Activated naive CD4-positive, alpha-beta T cell treated with anti-CD3 and anti-CD28 coated beads for 36 hours (primary cell): ENCODE results near the gene COQ8A. TPM values are rescaled to one million over a fixed set of nuclear protein-coding genes. Genes with fewer than 3 reads are reported as not detected.
"Not testable (repeated sequence)": the region's sequence is repeated elsewhere in the genome, so short reads cannot be mapped to it uniquely, and the experiment has no call there.

Experiments
- CTCF ChIA-PET: fragments of 350-600 bp; sonication (Branson Sonifier 250); formaldehyde crosslinking; loops from one replicate; lab custom pipeline; 2021; ENCODE audit warnings: antibody characterized with exemption; lab: Charles Lee
- DNase-seq: peaks from one replicate; pipeline ENCODE4 v3.0.0-alpha.2; 2020
- H3K27ac Mint-ChIP-seq: one replicate; pipeline ENCODE4 v1.8.0; 2021; ENCODE audit warnings: mild to moderate bottlenecking, mixed read lengths
- H3K27me3 Mint-ChIP-seq: one replicate; pipeline ENCODE4 v1.8.0; 2021; ENCODE audit warnings: low read depth, mixed read lengths
- H3K36me3 Mint-ChIP-seq: one replicate; pipeline ENCODE4 v1.8.0; 2021; ENCODE audit warnings: low read depth, mixed read lengths
- H3K4me1 Mint-ChIP-seq: one replicate; pipeline ENCODE4 v1.8.0; 2021; ENCODE audit warnings: low read depth, mixed read lengths
- H3K4me3 Mint-ChIP-seq: one replicate; pipeline ENCODE4 v1.8.0; 2021; ENCODE audit warnings: mild to moderate bottlenecking, moderate library complexity, mixed read lengths
- H3K9me3 Mint-ChIP-seq: one replicate; pipeline ENCODE4 v1.8.0; 2021; ENCODE audit warnings: mixed read lengths
- intact Hi-C: fragments of 100-400 bp; cut with micrococcal nuclease; formaldehyde crosslinking; loops from one replicate; pipeline ENCODE4 v1.15.1; 2023
- total RNA-seq, 2 experiments: library from RNA; stranded (reverse); gene quantifications; one replicate each; pipeline ENCODE4 v1.2.3, GENCODE V29; 2021

Gene COQ8A
- total RNA-seq, 2 experiments from 2014 or later, result 24.8 to 26.5 TPM

GRCh38 chr1:226994586-226995364 lies 54.7 kb downstream of the COQ8A start:
- Mint-ChIP-seq H3K9me3 (no peaks in the 10 kb centered on the region), H3K4me1 (peaks cover 13% of the 10 kb centered on the region), H3K4me3 (no peak overlapping the region), H3K27me3 (no peaks in the 10 kb centered on the region), H3K27ac (no peak overlapping the region), H3K36me3 (no peaks in the 10 kb centered on the region)
- DNase-seq, result no peak
- CTCF ChIA-PET, result no interaction called here
- intact Hi-C loops, result loop anchor here (5.0 kb wide), 2 partner anchors 52 to 78 kb away; partner anchors contain the start of gene COQ8A

DNA sequence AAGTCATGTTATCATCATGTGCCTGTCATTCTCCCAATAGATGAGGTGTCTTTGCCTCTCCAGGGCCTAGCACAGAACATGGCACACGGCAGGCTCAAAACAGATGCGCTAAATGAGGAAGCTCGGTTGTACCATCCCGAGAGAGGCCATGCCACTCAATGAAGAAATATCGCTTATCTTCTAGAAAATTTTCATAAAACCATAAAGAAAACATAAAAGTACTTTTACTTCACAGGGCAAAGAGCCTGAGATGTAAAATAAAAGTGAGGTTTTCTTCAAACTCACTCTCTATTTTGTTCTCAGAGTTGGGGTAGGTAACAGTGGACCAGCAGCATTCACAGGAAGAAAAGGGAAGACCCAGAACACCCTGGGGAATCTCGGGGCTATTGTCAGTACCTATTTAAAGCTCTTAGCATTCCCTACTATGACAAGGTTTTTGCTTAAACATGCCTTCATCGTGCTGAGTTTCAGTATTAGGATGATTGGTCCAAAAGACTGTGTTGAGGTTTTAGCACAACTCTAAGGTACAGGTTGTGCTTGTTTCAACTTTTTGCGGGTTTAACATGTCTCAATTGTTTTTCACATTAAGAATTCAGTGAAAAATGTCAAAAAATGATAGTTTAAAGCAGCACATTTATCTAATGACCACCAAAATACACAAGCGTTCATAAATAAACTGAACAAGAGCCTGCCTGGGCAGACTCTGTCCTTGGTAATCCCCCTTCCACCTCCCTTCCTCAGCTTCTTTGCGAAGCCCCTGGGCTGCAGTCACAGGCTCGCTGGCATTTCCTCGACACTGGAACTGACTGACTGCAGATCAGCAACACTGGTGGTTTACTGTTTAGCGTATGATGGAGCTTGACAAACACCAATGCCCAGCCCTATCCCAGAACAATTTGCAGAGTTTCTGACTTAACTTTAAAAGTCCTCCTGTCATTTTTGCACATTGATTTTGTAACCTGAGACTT lies 55.6 kb downstream of the COQ8A start:
- CTCF ChIA-PET, result no interaction called here
- Mint-ChIP-seq H3K4me3 (no peak overlapping the region), H3K27me3 (no peaks in the 10 kb centered on the region), H3K9me3 (no peaks in the 10 kb centered on the region), H3K27ac (no peak overlapping the region), H3K36me3 (no peaks in the 10 kb centered on the region), H3K4me1 (peaks cover 4% of the 10 kb centered on the region)
- DNase-seq, result no peak
- intact Hi-C loops, result loop anchor here (1.0 kb wide), 1 partner anchor 11 kb away; no protein-coding TSS in a partner anchor

DNA sequence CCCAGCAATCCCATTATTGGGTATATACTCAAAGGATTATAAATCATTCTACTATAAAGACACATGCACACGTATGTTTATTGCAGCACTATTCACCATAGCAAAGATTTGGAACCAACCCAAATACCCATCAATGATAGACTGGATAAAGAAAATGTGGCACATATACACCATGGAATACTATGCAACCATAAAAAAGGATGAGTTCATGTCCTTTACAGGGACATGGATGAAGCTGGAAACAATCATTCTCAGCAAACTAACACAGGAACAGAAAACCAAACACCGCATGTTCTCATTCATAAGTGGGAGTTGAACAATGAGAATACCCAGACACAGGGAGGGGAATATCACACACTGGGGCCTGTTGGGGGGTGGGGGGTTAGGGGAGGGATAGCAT lies 59.5 kb downstream of the COQ8A start:
- H3K9me3 Mint-ChIP-seq, DNase-seq, CTCF ChIA-PET, H3K27me3 Mint-ChIP-seq, H3K4me1 Mint-ChIP-seq, intact Hi-C loops, H3K36me3 Mint-ChIP-seq, H3K4me3 Mint-ChIP-seq, H3K27ac Mint-ChIP-seq: not testable (repeated sequence)

GRCh38 chr1:227002531-227003049 lies 62.5 kb downstream of the COQ8A start:
- DNase-seq, result no peak
- no peak overlapping the region for H3K4me3 Mint-ChIP-seq
- no peaks in the 10 kb centered on the region for H3K4me1 Mint-ChIP-seq
- CTCF ChIA-PET, result interaction anchor here (0.6 kb wide), 1 partner anchor 538 kb away, joined by 3 read pairs; no protein-coding TSS in a partner anchor
- intact Hi-C loops, result no loop called here
- no peaks in the 10 kb centered on the region for H3K36me3 Mint-ChIP-seq
- no peak overlapping the region for H3K27ac Mint-ChIP-seq
- H3K9me3 Mint-ChIP-seq, result no peaks in the 10 kb centered on the region
- no peaks in the 10 kb centered on the region for H3K27me3 Mint-ChIP-seq

DNA sequence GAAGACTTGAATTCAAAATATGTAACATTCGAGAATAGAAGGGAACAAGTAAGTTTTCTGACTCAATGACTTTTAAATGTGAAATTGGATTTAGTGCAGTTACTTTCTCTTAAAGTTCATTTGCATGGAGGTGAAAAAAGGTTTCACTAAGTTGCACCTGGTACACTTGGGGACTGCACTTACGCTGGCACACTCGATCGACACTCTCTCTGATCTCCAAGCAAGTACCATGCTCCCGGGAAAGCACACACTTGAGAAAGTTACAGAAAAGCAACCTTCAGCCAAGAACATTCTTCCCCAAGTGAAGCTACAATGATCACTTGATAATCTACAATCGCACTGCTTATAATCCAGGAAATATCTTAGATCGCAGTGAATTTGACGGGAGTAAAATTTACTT lies 63.1 kb downstream of the COQ8A start:
- Mint-ChIP-seq H3K9me3 (no peaks in the 10 kb centered on the region), H3K27ac (no peak overlapping the region), H3K27me3 (no peaks in the 10 kb centered on the region), H3K4me1 (no peaks in the 10 kb centered on the region), H3K4me3 (no peak overlapping the region), H3K36me3 (no peaks in the 10 kb centered on the region)
- DNase-seq, result no peak
- intact Hi-C loops, result no loop called here
- CTCF ChIA-PET, result no interaction called here

- Mint-ChIP-seq H3K9me3 (no peaks in the 10 kb centered on the region), H3K36me3 (no peaks in the 10 kb centered on the region), H3K4me3 (no peak overlapping the region), H3K4me1 (no peaks in the 10 kb centered on the region), H3K27me3 (no peaks in the 10 kb centered on the region), H3K27ac (no peak overlapping the region)
- no peak for DNase-seq
- CTCF ChIA-PET, result no interaction called here
- intact Hi-C loops, result no loop called here
Observed at GRCh38 chr1:227004796-227005195, 64.7 kb downstream of the COQ8A start.

DNA sequence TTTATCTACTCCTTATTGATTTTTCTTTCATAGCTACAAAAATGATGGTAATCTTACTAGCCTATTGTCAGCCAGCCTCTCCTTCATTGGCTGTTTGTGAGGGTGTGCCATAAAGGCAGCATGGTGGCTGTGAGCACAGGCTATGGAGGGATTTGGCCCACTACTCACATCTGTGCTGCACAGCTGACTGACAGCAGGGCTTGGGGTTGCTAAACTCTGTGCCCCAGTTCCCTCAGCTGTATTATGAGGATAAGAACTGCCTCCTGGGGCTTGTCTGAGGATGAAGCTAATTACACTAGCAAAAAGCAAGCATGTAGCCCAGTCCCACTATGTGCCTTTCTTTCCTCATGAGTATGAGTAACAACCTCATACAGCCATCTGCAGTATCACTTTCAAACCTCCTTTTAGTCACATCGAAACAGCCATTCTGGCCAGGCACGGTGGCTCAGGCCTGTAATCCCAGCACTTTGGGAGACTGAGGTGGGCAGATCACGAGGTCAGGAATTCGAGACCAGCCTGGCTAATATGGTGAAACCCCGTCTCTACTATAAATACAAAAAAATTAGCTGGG lies 66.2 kb downstream of the COQ8A start:
- H3K27me3 Mint-ChIP-seq, result no peaks in the 10 kb centered on the region
- H3K27ac Mint-ChIP-seq, result no peak overlapping the region
- no peak for DNase-seq
- no peaks in the 10 kb centered on the region for H3K4me1 Mint-ChIP-seq
- no peaks in the 10 kb centered on the region for H3K9me3 Mint-ChIP-seq
- H3K36me3 Mint-ChIP-seq, result no peaks in the 10 kb centered on the region
- H3K4me3 Mint-ChIP-seq, result no peak overlapping the region
- intact Hi-C loops, result no loop called here
- CTCF ChIA-PET, result no interaction called here

- Mint-ChIP-seq H3K36me3 (no peaks in the 10 kb centered on the region), H3K9me3 (no peaks in the 10 kb centered on the region), H3K27ac (no peak overlapping the region), H3K4me1 (no peaks in the 10 kb centered on the region), H3K27me3 (peaks cover 2% of the 10 kb centered on the region), H3K4me3 (no peak overlapping the region)
- intact Hi-C loops, result no loop called here
- CTCF ChIA-PET, result interaction anchor here (0.7 to 0.8 kb wide), 3 partner anchors 9 to 401 kb away, joined by 3 read pairs; no protein-coding TSS in a partner anchor
- no peak for DNase-seq
Observed at GRCh38 chr1:227009937-227010336, 69.8 kb downstream of the COQ8A start.

DNA sequence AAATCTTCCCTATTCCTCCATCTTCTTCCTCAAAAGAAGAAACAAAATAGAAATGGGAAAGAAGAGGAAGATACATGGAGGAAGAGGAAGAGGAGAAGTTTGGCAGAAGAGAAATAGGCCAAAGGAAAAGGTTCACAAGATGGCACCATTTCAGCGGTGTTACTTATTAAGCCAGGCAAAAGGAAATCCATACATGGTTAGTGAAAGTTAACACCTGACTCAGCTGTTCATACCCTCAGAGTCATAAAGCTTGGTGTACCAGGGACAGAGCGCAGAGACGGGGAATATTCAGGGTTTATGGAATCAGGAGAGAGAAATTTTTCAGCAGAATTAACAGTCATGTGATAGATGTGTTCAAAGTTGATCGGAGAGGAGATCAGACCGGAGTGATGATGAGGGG lies 70.6 kb downstream of the COQ8A start:
- no peaks in the 10 kb centered on the region for H3K9me3 Mint-ChIP-seq
- CTCF ChIA-PET, result interaction anchor here (0.7 to 0.8 kb wide), 2 partner anchors 257 to 402 kb away, joined by 3 read pairs; no protein-coding TSS in a partner anchor
- no peak overlapping the region for H3K4me3 Mint-ChIP-seq
- intact Hi-C loops, result no loop called here
- H3K27ac Mint-ChIP-seq, result no peak overlapping the region
- no peaks in the 10 kb centered on the region for H3K36me3 Mint-ChIP-seq
- no peaks in the 10 kb centered on the region for H3K4me1 Mint-ChIP-seq
- DNase-seq, result no peak
- peaks cover 2% of the 10 kb centered on the region for H3K27me3 Mint-ChIP-seq

- Mint-ChIP-seq H3K4me1 (no peaks in the 10 kb centered on the region), H3K9me3 (peaks cover 7% of the 10 kb centered on the region)
Observed at GRCh38 chr1:227016990-227017389, 76.9 kb downstream of the COQ8A start.

DNA sequence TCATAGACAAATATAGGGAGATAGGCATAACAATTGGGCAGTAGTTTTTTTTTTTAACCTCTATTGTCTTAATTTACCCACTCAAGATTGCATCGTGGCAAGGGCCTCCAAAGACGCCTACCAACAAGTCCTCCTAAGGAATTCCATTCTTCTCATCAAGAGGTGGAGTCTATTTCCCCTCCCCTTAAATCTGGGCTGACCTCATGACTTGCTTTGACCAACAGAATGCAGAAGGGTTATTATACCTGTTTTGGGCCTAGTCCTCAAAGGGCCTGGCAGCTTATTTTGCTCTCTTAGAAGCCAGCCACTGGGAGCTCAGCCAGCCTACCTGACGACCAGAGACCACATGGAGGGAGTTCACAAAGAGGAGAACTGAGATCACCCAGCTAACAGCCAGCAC lies 92.3 kb downstream of the COQ8A start:
- intact Hi-C loops, result no loop called here
- no peak overlapping the region for H3K27ac Mint-ChIP-seq
- H3K4me3 Mint-ChIP-seq, result no peak overlapping the region
- no peaks in the 10 kb centered on the region for H3K36me3 Mint-ChIP-seq
- H3K4me1 Mint-ChIP-seq, result peaks cover 4% of the 10 kb centered on the region
- H3K27me3 Mint-ChIP-seq, result no peaks in the 10 kb centered on the region
- DNase-seq, result no peak
- no peaks in the 10 kb centered on the region for H3K9me3 Mint-ChIP-seq
- CTCF ChIA-PET, result no interaction called here

More at GRCh38 chr1:227016990-227017389, 76.9 kb downstream of the COQ8A start:
- H3K27ac Mint-ChIP-seq, result no peak overlapping the region
- CTCF ChIA-PET, result no interaction called here
- H3K36me3 Mint-ChIP-seq, result no peaks in the 10 kb centered on the region
- H3K4me3 Mint-ChIP-seq, result no peak overlapping the region
- DNase-seq, result no peak
- peaks cover 2% of the 10 kb centered on the region for H3K27me3 Mint-ChIP-seq
- intact Hi-C loops, result no loop called here

DNA sequence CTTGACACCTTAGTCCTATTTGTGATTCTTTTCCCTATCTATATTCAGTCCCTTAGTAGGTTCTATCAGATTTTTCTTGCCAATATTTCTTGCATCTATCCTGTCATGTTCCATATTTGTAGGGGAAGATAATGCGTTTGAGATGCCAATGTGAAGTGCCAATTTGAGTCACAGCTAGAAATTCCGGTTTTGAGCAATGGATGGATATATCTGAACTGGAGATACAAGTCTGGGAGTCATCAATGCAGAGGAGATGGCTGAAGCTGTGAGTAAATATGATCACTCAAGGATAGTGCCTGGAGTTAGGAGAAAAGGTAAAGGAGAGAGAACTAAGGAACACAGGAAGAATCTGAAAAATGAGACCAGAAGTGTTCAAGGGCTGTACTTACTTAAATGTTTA lies 93.8 kb downstream of the COQ8A start:
- no peak for DNase-seq
- Mint-ChIP-seq H3K4me1 (peaks cover 10% of the 10 kb centered on the region), H3K36me3 (no peaks in the 10 kb centered on the region), H3K9me3 (no peaks in the 10 kb centered on the region), H3K27ac (no peak overlapping the region), H3K27me3 (no peaks in the 10 kb centered on the region), H3K4me3 (no peak overlapping the region)
- intact Hi-C loops, result no loop called here
- CTCF ChIA-PET, result interaction anchor here (0.8 kb wide), 1 partner anchor 407 kb away, joined by 3 read pairs; no protein-coding TSS in a partner anchor
